ENCODE results near the gene PLLP.
"Not testable (repeated sequence)": the region's sequence is repeated elsewhere in the genome, so short reads cannot be mapped to it uniquely, and the experiment has no call there.

The PLLP gene

DNA sequence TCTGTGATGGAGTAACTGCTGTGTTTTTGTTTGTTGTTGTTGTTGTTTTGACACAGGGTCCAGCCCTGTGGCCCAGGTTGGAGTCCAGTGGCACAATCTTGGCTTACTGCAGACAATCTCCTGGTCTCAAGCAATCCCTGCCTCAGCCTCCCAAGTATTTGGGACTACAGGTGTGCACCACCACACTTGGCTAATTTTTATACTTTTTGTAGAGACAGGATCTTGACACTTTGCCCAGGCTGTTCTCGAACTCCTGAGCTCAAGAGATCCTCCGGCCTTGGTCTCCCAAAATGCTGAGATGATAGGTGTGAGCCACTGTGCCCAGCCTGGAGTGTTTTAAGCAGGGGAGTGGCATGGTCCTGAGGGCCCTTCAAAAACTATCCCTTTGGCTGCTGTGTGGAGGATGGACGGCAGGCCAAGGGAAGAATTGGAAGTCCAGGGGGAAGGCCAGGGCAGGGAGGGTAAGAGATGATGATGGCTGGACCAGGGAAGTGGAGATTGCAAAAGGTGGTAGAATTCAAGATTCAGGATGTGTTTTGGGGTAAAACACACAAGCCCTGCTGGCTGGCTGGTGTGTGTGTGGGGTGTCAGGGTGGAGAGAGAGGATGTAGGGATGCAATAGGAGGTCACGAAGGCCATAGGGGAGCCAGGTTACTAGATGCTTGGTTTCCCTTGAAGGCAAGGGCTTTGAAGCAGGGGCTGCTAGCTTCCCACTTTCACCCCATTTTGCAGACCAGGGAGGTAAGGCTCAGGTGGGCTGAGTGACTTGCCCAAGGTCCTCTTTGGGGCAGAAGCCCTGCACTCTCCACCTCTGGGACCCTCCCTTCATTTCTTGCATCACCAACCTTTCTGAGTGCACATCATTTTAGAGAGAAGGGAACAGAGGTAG lies 18.8 kb upstream of the PLLP start:
- no peak for DNase-seq (ENCODE audit: low spot score)

- no peak for DNase-seq (ENCODE audit: low spot score)
Measured at GRCh38 chr16:57301126-57301817, 16.8 kb upstream of the PLLP start.

GRCh38 chr16:57300387-57301125 lies 16.1 kb upstream of the PLLP start:
- DNase-seq (ENCODE audit: low spot score) = peak; percentile 74

GRCh38 chr16:57299719-57300386 lies 15.4 kb upstream of the PLLP start:
- DNase-seq (ENCODE audit: low spot score) = no peak

DNA sequence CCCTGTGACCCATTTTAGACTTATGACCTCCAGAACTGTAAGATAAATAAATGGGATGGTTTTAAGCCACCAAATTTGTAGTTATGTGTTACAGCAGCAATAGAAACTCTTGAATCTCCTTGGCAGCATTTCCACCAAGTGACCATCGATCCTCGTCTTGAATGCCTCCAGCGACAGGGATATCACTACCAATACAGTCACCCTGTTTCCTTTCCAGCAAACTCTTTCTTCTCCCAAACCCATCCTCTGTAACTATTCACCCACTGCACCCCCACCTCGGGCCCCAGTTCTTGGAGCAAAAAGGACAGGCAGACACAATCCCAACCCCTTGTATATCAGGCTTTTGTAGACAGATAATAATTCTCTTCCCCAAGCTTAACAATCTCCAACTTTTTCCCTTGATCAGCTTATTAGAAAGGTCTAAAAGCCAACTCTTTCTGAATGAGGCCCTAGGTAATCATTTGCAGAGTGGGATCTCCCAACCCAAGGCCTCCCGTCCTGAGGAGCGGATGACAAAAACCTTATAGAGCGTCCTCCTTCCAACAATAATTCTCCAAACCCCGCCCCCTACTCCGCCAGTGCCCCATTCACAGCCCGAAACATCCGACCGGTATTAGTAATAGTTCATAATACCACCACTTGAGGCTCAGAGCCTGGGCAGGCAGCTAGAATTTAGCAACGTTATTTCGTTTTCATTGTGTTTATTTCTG lies 14.7 kb upstream of the PLLP start:
- DNase-seq (ENCODE audit: low spot score) = no peak

DNA sequence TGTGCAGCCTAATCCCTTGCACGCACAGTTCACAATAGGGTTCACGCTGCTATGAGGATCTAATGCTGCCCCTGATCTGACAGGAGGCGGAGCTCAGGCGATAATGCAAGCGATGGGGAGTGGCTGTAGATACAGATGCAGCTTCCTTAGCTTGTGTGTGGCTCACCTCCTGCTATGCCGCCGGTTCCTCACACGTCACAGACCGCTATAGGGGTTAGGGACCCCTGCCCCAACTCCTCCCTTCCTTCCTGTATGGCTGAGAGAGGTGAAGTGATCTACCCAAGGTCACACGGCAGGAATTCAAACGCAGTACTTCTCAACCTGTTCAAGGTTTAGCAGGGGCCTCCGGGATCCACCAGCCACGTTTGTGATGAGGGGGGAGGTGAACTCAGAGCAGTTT lies 13.4 kb upstream of the PLLP start:
- DNase-seq (ENCODE audit: low spot score) = no peak

- no peak for DNase-seq (ENCODE audit: low spot score)
Measured at GRCh38 chr16:57289391-57290257, 5.2 kb upstream of the PLLP start.

- no peak for DNase-seq (ENCODE audit: low spot score)
Measured at GRCh38 chr16:57285379-57285778, 907 bp upstream of the PLLP start.

DNA sequence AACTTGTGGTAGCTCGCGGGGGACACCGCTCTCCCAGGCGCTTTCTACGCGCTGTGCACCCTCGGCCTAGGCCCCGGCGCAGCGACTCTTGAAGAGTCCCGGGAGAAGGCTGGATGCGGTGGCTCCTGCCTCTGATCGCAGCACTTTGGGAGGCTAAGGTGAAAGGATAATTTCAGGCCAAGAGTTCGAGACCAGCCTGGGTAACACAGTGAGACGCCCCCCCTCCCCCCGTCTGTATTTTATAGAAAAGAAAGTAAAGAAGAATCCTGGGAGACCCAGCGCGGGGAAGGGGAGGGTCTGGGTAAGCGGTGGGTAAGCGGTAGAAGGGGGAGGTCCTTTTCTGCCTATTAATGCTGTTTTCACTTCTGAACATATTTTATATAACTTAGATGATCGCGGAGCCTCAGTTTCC lies 486 bp upstream of the PLLP start:
- no peak for DNase-seq (ENCODE audit: low spot score)

DNA sequence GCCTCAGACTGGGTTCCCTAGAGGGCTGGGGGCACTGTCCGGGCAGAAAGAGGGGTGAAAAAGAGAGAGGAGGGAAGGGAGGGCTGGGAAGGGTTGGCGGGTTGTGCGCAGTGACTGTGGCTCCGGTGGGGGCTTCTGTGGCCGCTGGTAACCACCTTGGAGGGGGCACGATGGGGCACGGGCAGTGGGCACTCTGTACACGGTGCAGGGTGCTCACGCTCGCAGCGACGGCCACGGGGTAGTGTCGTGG lies 588 bp downstream of the PLLP start:
- DNase-seq (ENCODE audit: low spot score) = no peak

- no peak for DNase-seq (ENCODE audit: low spot score)
Measured at GRCh38 chr16:57283214-57283958, 1.1 kb downstream of the PLLP start.

DNA sequence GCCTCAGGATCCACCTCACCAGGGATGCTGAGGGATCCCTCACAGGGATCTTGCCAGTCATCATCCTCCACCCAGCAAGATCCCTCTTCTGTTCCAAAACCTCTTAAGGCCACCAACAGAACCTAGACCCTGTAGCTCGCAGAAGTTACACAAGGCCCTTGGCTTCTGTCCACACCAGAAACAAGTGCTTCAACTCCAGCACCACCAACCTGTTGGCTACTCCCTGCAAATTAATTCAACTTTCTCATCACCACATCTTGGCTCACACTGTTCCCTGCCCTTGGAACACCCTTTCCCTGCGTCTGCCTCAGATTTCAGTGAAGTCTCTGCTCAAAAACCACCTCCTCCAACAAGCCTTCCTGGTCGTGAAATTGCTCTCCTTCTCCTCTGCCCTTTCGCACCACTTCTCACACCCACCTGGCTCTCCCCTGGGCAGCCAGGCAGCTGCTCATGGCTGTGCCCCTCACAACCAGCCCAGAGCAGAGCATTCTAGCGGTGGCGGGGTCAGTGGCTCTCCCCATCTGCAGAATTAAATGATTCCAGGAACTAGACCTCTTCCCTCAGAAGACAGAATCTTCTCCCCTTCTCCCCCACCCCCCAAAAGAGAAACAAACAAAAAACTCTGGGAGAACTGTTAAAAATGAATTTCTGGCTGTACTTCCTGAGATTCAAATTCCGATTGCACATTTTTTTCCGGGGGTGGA lies 1.8 kb downstream of the PLLP start:
- no peak for DNase-seq (ENCODE audit: low spot score)

GRCh38 chr16:57281791-57282190 lies 2.7 kb downstream of the PLLP start:
- no peak for DNase-seq (ENCODE audit: low spot score)

- DNase-seq (ENCODE audit: low spot score) = no peak
Measured at GRCh38 chr16:57279780-57280638, 4.5 kb downstream of the PLLP start.

GRCh38 chr16:57278494-57278893 lies 6.0 kb downstream of the PLLP start:
- DNase-seq (ENCODE audit: low spot score) = no peak

DNA sequence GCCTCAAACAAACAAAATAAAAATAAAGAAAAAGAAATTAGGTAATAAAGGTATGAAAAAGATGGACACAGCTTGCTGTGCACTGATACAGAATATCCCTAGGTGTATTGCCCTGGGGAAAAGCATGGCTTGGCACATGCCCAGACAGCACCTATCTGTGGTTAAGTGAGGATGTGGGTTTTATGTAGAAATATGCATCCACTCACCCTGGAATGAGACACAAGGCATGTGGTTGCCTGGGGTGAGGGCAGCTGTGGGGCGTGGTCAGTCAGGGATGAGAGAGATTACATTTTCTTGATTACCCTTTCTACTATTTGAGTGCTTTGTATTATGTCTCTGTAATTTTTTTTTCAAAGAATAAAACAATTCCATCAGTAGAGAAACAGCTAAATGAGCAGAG lies 6.9 kb downstream of the PLLP start:
- no peak for DNase-seq (ENCODE audit: low spot score)

- no peak for DNase-seq (ENCODE audit: low spot score)
Measured at GRCh38 chr16:57276596-57276995, 7.9 kb downstream of the PLLP start.

- DNase-seq (ENCODE audit: low spot score) = not testable (repeated sequence)
Measured at GRCh38 chr16:57275946-57276345, 8.5 kb downstream of the PLLP start.

- no peak for DNase-seq (ENCODE audit: low spot score)
Measured at GRCh38 chr16:57273826-57274225, 10.6 kb downstream of the PLLP start.
